ENCODE measurements around the gene RADX.

GRCh38 chrX:106702636-106703035, 90.9 kb downstream of the RADX start:
- TF ChIP-seq CTCF (IDR thresholded peaks at IDR 0.05) (no peak), POLR2AphosphoS5 (IDR thresholded peaks at IDR 0.05) (no peak), POLR2A (IDR thresholded peaks at IDR 0.05) (no peak)
